Stomach smooth muscle (tissue), 2 donors: ENCODE results near the gene IDI2.

Experiments
- H3K27ac ChIP-seq: one replicate; pipeline ENCODE4 v1.7.0; 2013; ENCODE audit warnings: mild to moderate bottlenecking, low read length, inconsistent platforms
- H3K27me3 ChIP-seq, 2 donors: one replicate each; pipeline ENCODE4 v1.7.0; 2013; ENCODE audit warnings: low read length in 2 of 2; ENCODE audit not compliant: insufficient read depth in 2 of 2, control insufficient read depth in 1 of 2
- H3K36me3 ChIP-seq, 2 donors: one replicate each; pipeline ENCODE4 v1.7.0; 2013; ENCODE audit warnings: low read length in 2 of 2; ENCODE audit not compliant: control insufficient read depth in 2 of 2, insufficient read depth in 2 of 2
- H3K4me1 ChIP-seq: one replicate; pipeline ENCODE4 v1.7.0; 2013; ENCODE audit warnings: low read length; ENCODE audit not compliant: control insufficient read depth, insufficient read depth
- H3K4me3 ChIP-seq, 2 donors: one replicate each; pipeline ENCODE4 v1.7.0; 2013; ENCODE audit warnings: low read length in 2 of 2
- H3K9ac ChIP-seq, 2 donors: one replicate each; pipeline ENCODE4 v1.7.0; 2013; ENCODE audit warnings: low read length in 2 of 2, mild to moderate bottlenecking in 1 of 2
- H3K9me3 ChIP-seq, 2 donors: one replicate each; pipeline ENCODE4 v1.7.0; 2013; ENCODE audit warnings: low read length in 2 of 2; ENCODE audit not compliant: control insufficient read depth in 2 of 2
- donor health status: healthy.
- donor health status: Pancreatic carcinoma.

Gene IDI2

DNA sequence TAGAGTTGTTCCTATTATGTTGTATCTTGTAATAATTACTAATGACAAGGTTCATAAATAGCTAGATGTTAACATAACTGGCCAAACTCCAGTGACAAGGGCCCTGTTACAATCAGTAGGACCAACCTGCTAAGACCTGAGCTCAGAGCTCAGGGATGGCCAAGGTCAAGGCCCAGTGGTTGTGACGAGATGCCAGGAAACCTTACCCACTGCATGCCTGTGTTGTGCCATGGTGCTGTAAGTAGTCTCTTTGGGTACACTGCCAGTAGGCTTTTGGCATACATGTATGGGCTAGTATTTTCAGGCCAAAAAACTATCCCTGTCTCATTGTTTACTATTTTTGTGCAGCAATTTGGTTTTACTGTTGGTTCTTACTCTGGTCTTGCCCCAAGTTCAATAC is 7.9 kb upstream of the IDI2 start:
- no peaks in the 10 kb centered on the region for H3K27me3 ChIP-seq
- no peak overlapping the region for H3K27ac ChIP-seq

GRCh38 chr10:1029838-1030237 is 4.2 kb upstream of the IDI2 start:
- Histone ChIP-seq H3K36me3 (no peaks in the 10 kb centered on the region), H3K4me3 (no peak overlapping the region), H3K27ac (no peak overlapping the region), H3K4me1 (no peaks in the 10 kb centered on the region), H3K27me3 (no peaks in the 10 kb centered on the region), H3K9ac (no peak overlapping the region), H3K9me3 (no peaks in the 10 kb centered on the region)

More for the DNA sequence above, 7.9 kb upstream of the IDI2 start:
- H3K9ac ChIP-seq, result no peak overlapping the region
- no peak overlapping the region for H3K4me3 ChIP-seq
- no peaks in the 10 kb centered on the region for H3K4me1 ChIP-seq
- no peaks in the 10 kb centered on the region for H3K9me3 ChIP-seq
- peaks cover 5 to 10% of the 10 kb centered on the region in 2 donors for H3K36me3 ChIP-seq

GRCh38 chr10:1026578-1026977 is 919 bp upstream of the IDI2 start:
- H3K4me1 ChIP-seq, result no peaks in the 10 kb centered on the region
- H3K9ac ChIP-seq, result no peak overlapping the region
- no peak overlapping the region for H3K27ac ChIP-seq
- H3K4me3 ChIP-seq, result no peak overlapping the region
- H3K36me3 ChIP-seq, result no peaks in the 10 kb centered on the region
- no peaks in the 10 kb centered on the region for H3K9me3 ChIP-seq
- no peaks in the 10 kb centered on the region for H3K27me3 ChIP-seq

GRCh38 chr10:1024103-1024502 is 1.6 kb downstream of the IDI2 start:
- H3K27ac ChIP-seq, result no peak overlapping the region
- no peak overlapping the region for H3K4me3 ChIP-seq
- no peaks in the 10 kb centered on the region for H3K9me3 ChIP-seq
- no peak overlapping the region for H3K9ac ChIP-seq
- no peaks in the 10 kb centered on the region for H3K4me1 ChIP-seq
- H3K27me3 ChIP-seq, result no peaks in the 10 kb centered on the region
- H3K36me3 ChIP-seq, result peaks cover 5% of the 10 kb centered on the region in 2 donors

GRCh38 chr10:1022413-1022812 is 3.2 kb downstream of the IDI2 start:
- Histone ChIP-seq H3K9ac (no peak overlapping the region), H3K27me3 (no peaks in the 10 kb centered on the region), H3K4me3 (no peak overlapping the region), H3K27ac (no peak overlapping the region), H3K36me3 (peaks cover 8 to 12% of the 10 kb centered on the region in 2 donors), H3K4me1 (no peaks in the 10 kb centered on the region), H3K9me3 (no peaks in the 10 kb centered on the region)

DNA sequence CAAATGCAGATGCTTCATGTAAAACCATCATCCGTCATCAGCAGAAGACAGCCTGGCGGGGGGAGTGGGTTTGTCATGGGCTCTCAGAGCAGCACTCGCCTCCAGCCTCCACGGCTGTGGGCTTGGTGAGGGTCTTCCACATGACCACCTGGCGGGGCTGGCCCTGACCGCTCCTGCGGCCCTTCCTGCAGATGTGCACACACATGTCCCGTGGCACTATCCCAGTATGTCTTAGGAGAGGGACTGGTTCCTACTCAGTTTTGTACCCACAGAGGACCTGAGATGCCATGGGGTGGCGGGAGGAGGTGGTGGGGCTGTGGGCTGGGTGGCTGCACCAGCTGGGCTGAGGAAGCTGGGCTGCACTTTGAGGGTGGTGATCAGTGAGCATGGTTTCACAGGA is 4.7 kb downstream of the IDI2 start:
- Histone ChIP-seq H3K27ac (no peak overlapping the region), H3K27me3 (no peaks in the 10 kb centered on the region), H3K9ac (no peak overlapping the region), H3K36me3 (peaks cover 16 to 26% of the 10 kb centered on the region in 2 donors), H3K9me3 (no peaks in the 10 kb centered on the region), H3K4me3 (no peak overlapping the region), H3K4me1 (no peaks in the 10 kb centered on the region)

GRCh38 chr10:1020460-1020859 is 5.2 kb downstream of the IDI2 start:
- H3K36me3 ChIP-seq, result peaks cover 20 to 30% of the 10 kb centered on the region in 2 donors

GRCh38 chr10:1019362-1019761 is 6.3 kb downstream of the IDI2 start:
- H3K4me3 ChIP-seq, result no peak overlapping the region
- peaks cover 20 to 35% of the 10 kb centered on the region in 2 donors for H3K36me3 ChIP-seq
- no peaks in the 10 kb centered on the region for H3K4me1 ChIP-seq
- H3K27me3 ChIP-seq, result no peaks in the 10 kb centered on the region
- no peak overlapping the region for H3K9ac ChIP-seq
- H3K9me3 ChIP-seq, result no peaks in the 10 kb centered on the region
- H3K27ac ChIP-seq, result no peak overlapping the region

More at GRCh38 chr10:1020460-1020859, 5.2 kb downstream of the IDI2 start:
- Histone ChIP-seq H3K27ac (no peak overlapping the region), H3K4me3 (no peak overlapping the region), H3K9me3 (no peaks in the 10 kb centered on the region), H3K4me1 (no peaks in the 10 kb centered on the region), H3K9ac (no peak overlapping the region), H3K27me3 (no peaks in the 10 kb centered on the region)

- H3K36me3 ChIP-seq, result peaks cover 44 to 62% of the 10 kb centered on the region in 2 donors
Measured at GRCh38 chr10:1015688-1016087, 10.0 kb downstream of the IDI2 start.

GRCh38 chr10:1011696-1012095 is 14.0 kb downstream of the IDI2 start:
- Histone ChIP-seq H3K9ac (no peak overlapping the region), H3K9me3 (no peaks in the 10 kb centered on the region), H3K4me1 (no peaks in the 10 kb centered on the region), H3K27me3 (no peaks in the 10 kb centered on the region), H3K4me3 (no peak overlapping the region), H3K27ac (no peak overlapping the region), H3K36me3 (peaks cover 62 to 72% of the 10 kb centered on the region in 2 donors)

More at GRCh38 chr10:1015688-1016087, 10.0 kb downstream of the IDI2 start:
- H3K9ac ChIP-seq, result no peak overlapping the region
- no peaks in the 10 kb centered on the region for H3K27me3 ChIP-seq
- H3K27ac ChIP-seq, result no peak overlapping the region
- no peak overlapping the region for H3K4me3 ChIP-seq
- no peaks in the 10 kb centered on the region for H3K9me3 ChIP-seq
- no peaks in the 10 kb centered on the region for H3K4me1 ChIP-seq

- Histone ChIP-seq H3K36me3 (peaks cover 62 to 72% of the 10 kb centered on the region in 2 donors), H3K9me3 (no peaks in the 10 kb centered on the region), H3K9ac (no peak overlapping the region), H3K4me3 (no peak overlapping the region), H3K4me1 (no peaks in the 10 kb centered on the region), H3K27me3 (no peaks in the 10 kb centered on the region), H3K27ac (no peak overlapping the region)
Measured at GRCh38 chr10:1010703-1011102, 15.0 kb downstream of the IDI2 start.
